Nephron (organoid): Measurements from ENCODE around the gene RCAN2.
A peak's percentile ranks its signal among the peaks of the same experiment; 100 is the strongest.

Source experiments
- H3K27ac Mint-ChIP-seq, 3 experiments: 2 replicates each; pipeline ENCODE4 v1.8.0; 2020; ENCODE audit warnings: mixed read lengths in 3 of 3, mild to moderate bottlenecking in 2 of 3, moderate library complexity in 1 of 3
- H3K27me3 Mint-ChIP-seq: 2 replicates; pipeline ENCODE4 v1.8.0; 2021; ENCODE audit warnings: low read depth, mild to moderate bottlenecking, moderate library complexity, mixed read lengths
- H3K36me3 Mint-ChIP-seq: 2 replicates; pipeline ENCODE4 v1.8.0; 2020; ENCODE audit warnings: low read depth, mixed read lengths
- H3K4me1 Mint-ChIP-seq: 2 replicates; pipeline ENCODE4 v1.8.0; 2020; ENCODE audit warnings: mixed read lengths
- H3K4me3 Mint-ChIP-seq, 3 experiments: 2 replicates each; pipeline ENCODE4 v1.8.0; 2020; ENCODE audit warnings: mild to moderate bottlenecking in 3 of 3, mixed read lengths in 3 of 3, moderate library complexity in 2 of 3
- H3K9me3 Mint-ChIP-seq: 2 replicates; pipeline ENCODE4 v1.8.0; 2020; ENCODE audit warnings: mixed read lengths
- CTCF ChIP-seq, 3 experiments: fragments of 200-600 bp; sonication (generic); IDR thresholded peaks; one replicate each; pipeline ENCODE4 v1.5.0; 2021; ENCODE audit warnings: antibody characterized with exemption in 3 of 3; ENCODE audit not compliant: unreplicated experiment in 3 of 3

The RCAN2 gene

DNA sequence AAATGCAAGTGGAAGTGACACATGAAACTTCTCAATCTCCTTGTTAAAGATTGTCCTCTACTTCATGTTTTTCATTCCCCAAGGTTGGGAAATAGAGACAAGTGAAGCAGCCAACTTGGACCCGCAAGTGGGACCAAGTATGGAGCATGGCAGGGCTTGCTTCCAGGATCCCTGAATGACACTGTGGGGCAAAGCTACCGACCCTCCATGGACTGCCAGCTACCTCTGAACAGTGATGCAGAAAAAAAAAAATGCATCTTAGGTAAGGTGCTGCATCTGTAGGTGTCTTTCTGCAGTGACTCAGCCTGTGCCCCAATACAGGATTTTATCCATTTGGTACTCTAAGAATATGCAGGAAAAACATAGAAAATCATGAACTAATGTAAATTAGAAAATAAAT is 201.4 kb downstream of the RCAN2 start:
- H3K27me3 Mint-ChIP-seq = no peaks in the 10 kb centered on the region
- H3K27ac Mint-ChIP-seq = peak overlapping the region; percentile 33 to 92 (median 76)
- no peaks in the 10 kb centered on the region for H3K9me3 Mint-ChIP-seq
- no peaks in the 10 kb centered on the region for H3K36me3 Mint-ChIP-seq
- TF ChIP-seq CTCF (IDR thresholded peaks at IDR 0.05; ENCODE audit: unreplicated experiment in 3 of 3) = no peak
- H3K4me3 Mint-ChIP-seq = no peak overlapping the region
- H3K4me1 Mint-ChIP-seq = peaks cover 63% of the 10 kb centered on the region

DNA sequence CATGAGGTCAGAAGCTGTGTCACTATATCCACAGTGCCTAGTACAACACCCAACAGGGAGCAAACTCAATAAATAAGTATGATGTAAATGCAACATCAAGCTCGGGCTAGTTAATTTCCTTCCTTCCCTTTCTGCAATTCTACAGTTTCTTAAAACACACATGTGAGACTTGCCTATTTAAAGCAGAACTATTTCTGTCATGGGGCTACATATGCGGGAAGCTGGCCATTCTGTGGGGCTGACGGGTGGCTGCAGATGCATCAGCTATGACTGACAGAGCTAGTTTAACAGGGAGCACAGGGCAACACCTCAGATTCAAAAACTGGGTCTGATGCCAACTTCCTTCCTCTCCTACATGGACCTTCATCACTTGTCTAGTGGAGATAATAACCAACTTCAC is 202.4 kb downstream of the RCAN2 start:
- Mint-ChIP-seq H3K36me3 (no peaks in the 10 kb centered on the region), H3K27ac (peak overlapping the region; percentile 31 to 92 (median 76)), H3K27me3 (no peaks in the 10 kb centered on the region), H3K9me3 (no peaks in the 10 kb centered on the region), H3K4me3 (peak overlapping the region in 1 of 3 experiments; percentile 18), H3K4me1 (peaks cover 58% of the 10 kb centered on the region)
- TF ChIP-seq CTCF (IDR thresholded peaks at IDR 0.05; ENCODE audit: unreplicated experiment in 3 of 3) = no peak

DNA sequence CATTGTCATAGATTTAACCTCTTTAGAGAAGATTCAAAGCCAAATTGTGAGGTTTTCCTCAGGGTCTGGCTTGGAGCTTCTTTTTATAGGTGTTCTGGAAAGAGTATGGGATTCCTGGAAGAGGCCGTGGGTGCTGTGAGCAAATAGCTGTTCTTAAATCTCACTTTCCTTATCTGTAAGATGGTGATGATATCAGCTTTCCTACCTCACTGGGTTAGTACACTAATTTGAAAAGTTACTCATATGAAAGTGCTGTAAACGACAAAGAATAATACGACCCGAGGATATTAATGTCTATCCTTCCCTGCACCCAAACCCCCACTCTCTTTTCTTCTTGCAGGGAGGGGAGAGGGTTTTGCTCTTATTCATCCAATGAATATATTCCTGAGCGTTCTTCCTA is 203.6 kb downstream of the RCAN2 start:
- Mint-ChIP-seq H3K36me3 (no peaks in the 10 kb centered on the region), H3K9me3 (no peaks in the 10 kb centered on the region), H3K4me1 (peaks cover 52% of the 10 kb centered on the region), H3K27ac (peak overlapping the region in 2 of 3 experiments; percentile 5 to 51), H3K4me3 (no peak overlapping the region), H3K27me3 (no peaks in the 10 kb centered on the region)
- no peak for TF ChIP-seq CTCF (IDR thresholded peaks at IDR 0.05; ENCODE audit: unreplicated experiment in 3 of 3)

DNA sequence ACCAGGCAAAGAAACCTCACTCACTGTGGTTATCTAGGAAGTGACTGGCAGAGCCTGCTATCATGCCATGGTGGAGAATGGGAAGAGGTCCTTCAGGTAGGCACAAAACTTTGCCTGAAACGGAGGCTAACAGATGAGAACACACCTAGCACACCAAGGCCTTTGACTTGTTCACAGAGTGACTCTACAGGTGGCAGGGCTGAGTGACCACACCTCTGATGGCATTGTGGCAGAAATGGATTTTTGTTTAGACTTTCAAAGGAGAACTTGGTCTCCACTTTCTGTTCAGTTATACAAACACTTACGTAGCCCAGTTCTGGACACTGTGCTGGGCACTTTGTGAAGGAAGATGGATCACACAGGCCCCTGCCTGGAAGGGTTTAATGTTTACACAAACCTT is 204.2 kb downstream of the RCAN2 start:
- no peak for TF ChIP-seq CTCF (IDR thresholded peaks at IDR 0.05; ENCODE audit: unreplicated experiment in 3 of 3)
- Mint-ChIP-seq H3K4me1 (peaks cover 52% of the 10 kb centered on the region), H3K9me3 (no peaks in the 10 kb centered on the region), H3K27ac (no peak overlapping the region), H3K36me3 (no peaks in the 10 kb centered on the region), H3K4me3 (no peak overlapping the region), H3K27me3 (peaks cover 4% of the 10 kb centered on the region)

GRCh38 chr6:46284475-46284874 is 206.8 kb downstream of the RCAN2 start:
- peaks cover 48% of the 10 kb centered on the region for H3K4me1 Mint-ChIP-seq

More at GRCh38 chr6:46284475-46284874, 206.8 kb downstream of the RCAN2 start:
- Mint-ChIP-seq H3K9me3 (no peaks in the 10 kb centered on the region), H3K27ac (no peak overlapping the region), H3K4me3 (no peak overlapping the region), H3K27me3 (peaks cover 5% of the 10 kb centered on the region), H3K36me3 (no peaks in the 10 kb centered on the region)
- TF ChIP-seq CTCF (IDR thresholded peaks at IDR 0.05; ENCODE audit: unreplicated experiment in 3 of 3) = no peak
